GM12892 (cell line): ENCODE results near the gene ARHGEF3.

ENCODE experiments used
- POLR2A ChIP-seq: IDR thresholded peaks from 2 replicates; pipeline ENCODE4 v1.6.1; 2011; ENCODE audit warnings: low read depth, low read length, control low read depth
- POLR2AphosphoS5 ChIP-seq: IDR thresholded peaks from 2 replicates; pipeline ENCODE4 v1.6.1; 2011; ENCODE audit warnings: low read depth, low read length, control low read depth
- TAF1 ChIP-seq: IDR thresholded peaks from 2 replicates; pipeline ENCODE4 v1.6.1; 2011; ENCODE audit warnings: low read depth, mild to moderate bottlenecking, control low read depth, low read length, borderline replicate concordance

- TF ChIP-seq TAF1 (no peak), POLR2A (no peak), POLR2AphosphoS5 (no peak)
Observed at GRCh38 chr3:56782906-56783305, 18.8 kb downstream of the ARHGEF3 start.
